HG03354 (cell line): ENCODE results near the gene GNA12.

ENCODE experiments used
- ATAC-seq: cut with Tn5 transposase; IDR thresholded peaks from one replicate; pipeline ENCODE4 v1.9.1; 2021; ENCODE audit warnings: mild to moderate bottlenecking; ENCODE audit not compliant: unreplicated experiment, poor library complexity, severe bottlenecking

The GNA12 gene

DNA sequence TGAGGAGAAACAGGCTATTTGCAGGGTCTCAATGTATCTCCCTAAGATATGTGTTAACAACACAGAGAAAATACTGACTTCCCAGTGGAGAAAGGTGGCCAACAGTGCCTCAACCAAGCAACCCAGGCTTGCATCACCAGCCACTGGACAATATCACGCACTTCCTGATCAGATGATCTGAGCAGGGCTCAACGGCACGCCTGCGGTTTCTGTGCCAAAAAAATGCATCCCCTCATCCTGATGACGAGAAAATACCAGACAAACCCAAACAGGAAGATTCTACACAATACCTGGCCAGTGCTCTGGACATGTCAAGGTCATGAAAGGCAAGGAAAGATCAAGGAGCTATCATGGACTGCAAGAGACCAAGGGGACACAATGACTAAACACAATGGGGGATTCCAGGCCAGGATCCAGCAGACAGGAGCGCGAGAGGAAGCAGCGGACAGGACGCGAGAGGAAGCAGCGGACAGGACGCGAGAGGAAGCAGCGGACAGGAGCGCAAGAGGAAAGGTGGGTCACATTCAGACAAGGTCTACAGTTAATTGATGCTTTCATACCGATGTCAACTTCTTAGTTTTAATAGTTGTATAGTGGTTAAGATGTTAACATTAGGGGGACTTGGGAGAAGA is 51.1 kb downstream of the GNA12 start:
- ATAC-seq = no peak

GRCh38 chr7:2792235-2792634 is 51.9 kb downstream of the GNA12 start:
- no peak for ATAC-seq

GRCh38 chr7:2791390-2791789 is 52.7 kb downstream of the GNA12 start:
- no peak for ATAC-seq

DNA sequence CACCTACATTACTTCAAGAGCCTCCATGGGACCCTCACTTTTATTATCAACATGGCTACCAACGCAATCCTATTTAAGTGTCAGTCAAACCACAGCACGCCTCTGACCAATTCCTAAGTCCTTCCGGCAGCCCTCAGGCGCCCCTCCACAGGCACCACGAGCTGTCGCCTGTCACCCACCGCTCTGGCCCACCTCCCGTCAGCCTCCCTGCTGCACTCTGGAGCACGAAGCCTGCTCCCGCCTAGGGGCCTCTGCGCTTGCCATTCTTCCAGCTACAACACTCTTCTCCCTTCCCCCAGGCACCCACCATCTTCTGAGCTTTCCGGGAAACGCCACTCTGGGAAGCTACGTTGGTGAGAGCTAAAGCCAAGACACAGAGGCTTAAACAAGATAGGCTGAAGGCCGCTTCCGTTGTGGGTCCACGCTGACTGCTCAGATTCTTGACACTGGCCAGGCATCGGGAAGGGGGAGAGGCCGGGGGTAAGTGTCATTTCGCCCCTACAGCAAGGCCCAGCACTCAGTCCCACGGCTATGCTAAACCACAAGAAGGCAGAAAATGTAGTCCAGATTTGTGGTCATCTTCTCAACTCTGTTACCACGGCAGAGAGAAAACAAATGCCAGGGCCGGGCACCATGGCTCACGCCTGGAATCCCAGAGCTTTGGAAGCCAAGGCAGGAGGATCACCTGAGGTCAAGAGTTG is 56.7 kb downstream of the GNA12 start:
- no peak for ATAC-seq

- ATAC-seq = no peak
These were observed 57.4 kb downstream of the GNA12 start for GRCh38 chr7:2786607-2787116.

DNA sequence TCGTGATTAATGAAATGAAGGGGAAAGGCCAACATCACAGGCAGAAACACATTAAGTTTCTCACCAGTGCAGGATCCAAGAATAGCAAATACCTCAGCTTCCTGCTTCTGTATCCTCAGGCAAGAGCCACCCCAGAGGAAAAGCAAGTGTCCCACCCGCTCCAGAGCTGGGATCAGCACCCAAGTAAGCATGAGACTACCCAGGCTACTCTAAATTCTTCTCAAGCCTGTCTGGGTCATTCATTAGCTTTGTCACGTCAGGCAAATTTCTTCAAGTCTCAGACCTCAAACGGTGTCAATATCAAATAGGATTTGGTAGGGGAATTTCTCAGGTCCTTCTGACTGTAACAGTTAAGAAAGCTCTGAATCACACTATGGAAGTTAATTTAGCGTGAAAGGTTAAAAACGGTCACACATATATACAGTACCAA is 59.0 kb downstream of the GNA12 start:
- ATAC-seq = peak; percentile 65

- no peak for ATAC-seq
These were observed 61.5 kb downstream of the GNA12 start for GRCh38 chr7:2782565-2782964.

DNA sequence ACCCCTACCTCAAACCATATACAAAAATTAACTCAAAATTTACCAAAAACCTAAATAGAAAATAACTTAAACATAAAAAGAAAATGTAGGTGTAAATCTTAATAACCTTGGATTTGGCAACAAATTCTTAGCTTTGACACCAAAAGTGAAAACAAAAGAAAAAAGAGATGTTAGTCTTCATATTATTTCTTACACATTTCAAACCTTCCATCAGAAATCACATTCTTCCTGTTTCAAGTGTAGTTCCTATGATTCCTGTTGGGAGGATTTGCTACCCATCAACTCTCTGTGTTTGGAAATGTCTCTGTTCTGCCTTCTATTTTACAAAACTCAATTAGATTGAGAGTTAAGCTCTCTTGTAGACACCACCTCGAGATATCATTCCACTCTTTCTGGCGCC is 62.0 kb downstream of the GNA12 start:
- ATAC-seq = no peak

GRCh38 chr7:2781636-2782035 is 62.5 kb downstream of the GNA12 start:
- no peak for ATAC-seq

DNA sequence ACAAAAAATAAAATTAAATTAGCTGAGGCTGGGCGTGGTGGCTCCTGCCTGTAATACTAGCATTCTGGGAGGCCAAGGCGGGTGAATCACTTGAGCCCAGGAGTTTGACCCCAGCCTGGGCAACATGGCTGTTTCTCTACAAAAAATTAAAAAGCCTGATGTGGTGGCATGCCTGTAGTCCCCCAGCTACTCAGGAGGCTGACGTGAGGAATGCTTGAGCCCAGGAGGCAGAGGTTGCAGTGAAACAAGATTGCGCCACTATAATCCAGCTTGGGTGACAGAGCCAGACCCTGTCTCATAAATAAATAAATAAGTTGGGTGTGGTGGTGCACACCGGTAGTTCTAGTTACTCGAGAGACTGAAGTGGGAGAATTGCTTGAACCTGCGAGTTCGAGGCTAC is 65.1 kb downstream of the GNA12 start:
- no peak for ATAC-seq

DNA sequence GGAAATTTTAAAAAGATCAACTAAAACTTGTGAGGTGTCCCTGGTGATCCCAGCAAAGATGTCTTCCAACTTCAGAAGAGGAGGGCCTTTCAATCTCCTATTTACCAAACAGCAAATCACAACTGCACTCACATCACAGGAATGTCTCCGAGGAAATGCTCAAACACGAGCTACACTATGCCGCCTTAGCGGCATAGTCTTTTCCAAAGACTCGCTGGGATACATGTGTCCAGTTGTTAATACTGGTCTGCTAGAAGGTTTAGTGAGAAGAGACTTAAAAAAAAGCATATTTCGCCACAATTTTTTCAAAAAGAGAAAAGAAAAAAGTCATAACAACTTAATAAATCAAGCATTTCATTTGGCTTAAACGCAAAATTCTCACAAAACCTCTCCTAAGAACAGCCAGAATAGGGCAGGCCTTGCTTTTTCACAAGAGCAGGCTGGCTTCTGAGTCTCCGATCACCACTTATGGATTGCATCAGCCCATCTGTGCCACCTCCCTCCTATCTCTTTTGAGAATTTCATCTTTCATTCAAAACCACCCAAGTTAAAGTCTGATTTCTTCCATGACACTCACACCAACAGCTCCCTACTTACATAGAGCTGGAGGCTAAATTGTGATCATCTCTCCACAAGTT is 66.1 kb downstream of the GNA12 start:
- no peak for ATAC-seq

DNA sequence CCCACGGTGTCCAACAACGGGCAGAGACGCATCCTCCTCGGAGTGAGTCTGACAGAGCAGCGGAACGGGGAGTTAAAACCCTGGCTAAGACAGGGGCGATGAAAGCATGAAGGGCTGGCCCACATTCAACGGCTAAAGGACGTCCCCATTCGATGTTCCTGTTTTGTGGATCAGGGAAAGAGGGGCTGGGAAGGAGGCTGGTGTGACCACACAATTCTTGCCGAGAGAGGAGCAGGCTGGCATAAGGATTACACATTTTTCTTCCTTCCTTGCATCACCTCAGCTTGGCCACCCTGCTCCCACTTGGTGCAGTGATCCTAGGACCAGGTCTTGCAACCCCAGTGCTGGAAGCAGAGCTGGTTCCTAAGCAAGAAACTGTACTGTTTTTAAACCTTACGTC is 67.7 kb downstream of the GNA12 start:
- ATAC-seq = no peak

GRCh38 chr7:2775785-2776184 is 68.3 kb downstream of the GNA12 start:
- ATAC-seq = no peak

- ATAC-seq = no peak
These were observed 68.7 kb downstream of the GNA12 start for GRCh38 chr7:2775376-2775775.

DNA sequence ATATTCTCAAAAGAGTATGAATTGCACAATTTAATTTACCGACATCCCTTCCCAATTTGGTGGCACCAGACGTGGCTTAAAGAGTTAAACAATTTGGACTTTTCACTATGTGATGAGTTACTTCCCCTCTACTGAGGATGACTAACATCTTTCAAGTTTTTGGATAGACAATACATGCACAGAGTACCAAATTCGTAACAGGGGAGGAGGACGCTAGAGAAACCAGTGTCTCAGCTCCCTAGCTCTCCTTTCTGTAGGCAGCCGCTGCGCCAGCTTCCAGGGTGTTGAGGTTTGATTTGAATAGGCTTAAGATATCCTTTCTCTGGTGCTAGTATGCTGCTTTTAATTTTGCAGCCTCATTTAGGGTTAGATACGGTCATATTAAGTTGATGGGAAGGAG is 69.2 kb downstream of the GNA12 start:
- no peak for ATAC-seq

DNA sequence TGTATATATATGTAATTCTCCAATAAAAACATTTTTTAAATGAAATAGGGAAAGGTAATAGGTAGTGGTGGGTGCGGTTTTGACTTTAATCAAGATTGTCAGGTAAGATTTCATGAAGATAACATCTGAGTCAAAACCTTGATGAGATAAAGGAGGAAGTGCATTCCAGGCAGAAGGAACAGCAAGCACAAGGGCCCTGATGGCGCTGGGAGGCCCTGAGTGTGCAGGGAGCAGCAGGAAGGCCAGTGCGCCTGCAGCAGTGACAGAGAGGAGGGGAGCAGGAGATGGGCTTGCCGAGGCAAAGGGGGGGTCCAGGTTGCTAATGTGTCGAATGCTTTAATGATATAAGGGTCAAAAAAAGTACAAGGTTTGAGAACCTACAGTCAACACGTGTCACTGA is 69.8 kb downstream of the GNA12 start:
- no peak for ATAC-seq

DNA sequence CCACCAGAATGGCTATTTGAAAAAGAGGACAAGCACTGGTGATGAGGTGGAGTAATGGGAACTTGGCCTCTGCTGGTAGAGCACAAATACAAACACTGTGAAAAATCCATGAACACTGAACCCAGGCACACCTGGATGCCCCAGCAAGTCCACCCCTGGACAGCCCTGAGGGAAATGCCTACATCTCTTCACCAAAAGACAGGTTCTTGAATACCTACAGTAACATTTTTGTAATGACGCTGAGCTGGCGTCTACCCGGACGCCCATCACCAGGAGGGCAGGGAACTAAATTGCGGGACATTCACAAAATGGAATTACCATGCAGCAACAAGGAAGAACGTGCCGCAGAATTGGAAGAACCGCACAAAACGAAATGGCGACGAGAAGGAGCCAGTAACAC is 70.5 kb downstream of the GNA12 start:
- no peak for ATAC-seq

DNA sequence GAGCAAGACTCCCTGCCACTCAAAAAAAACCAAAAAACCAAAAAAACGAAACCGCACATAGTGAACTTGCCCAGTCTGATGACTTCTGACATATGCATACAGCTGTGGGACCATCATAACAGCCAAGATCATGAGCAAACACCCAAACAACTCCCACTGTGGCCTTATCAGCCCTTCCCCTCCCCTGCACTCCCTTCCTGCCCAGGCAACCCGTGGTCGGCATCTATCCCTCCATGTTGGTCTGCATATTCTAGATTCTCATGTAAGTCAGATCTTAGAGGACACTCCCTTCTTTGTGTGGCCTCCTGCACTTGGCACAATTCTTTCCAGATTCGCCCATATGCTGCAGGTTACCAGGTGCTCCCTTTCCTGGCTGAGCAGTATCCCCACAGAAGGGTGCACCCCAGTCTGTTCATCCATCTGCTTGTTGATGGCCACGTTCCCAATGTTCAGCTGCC is 72.8 kb downstream of the GNA12 start:
- ATAC-seq = no peak

GRCh38 chr7:2764621-2765020 is 79.5 kb downstream of the GNA12 start:
- no peak for ATAC-seq

DNA sequence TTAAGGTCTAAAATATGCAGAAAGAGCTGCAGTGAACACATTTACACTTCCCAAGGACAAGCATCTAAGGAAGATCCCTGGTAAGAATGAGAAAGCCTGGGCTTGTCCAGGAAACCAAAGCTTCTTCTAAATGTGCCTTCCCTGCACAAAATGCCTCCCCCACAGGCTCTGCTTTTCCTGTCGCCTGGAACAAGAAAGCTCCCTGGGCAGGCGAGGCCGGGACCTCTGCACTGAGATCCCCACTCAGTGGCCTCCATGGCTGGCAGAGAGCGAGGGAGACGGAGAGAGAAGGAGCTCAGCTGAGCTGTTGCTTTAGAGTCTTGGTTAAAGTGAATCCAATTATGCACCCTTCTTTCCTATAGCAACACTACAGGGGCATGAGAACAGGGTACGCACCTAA is 80.5 kb downstream of the GNA12 start:
- ATAC-seq = no peak
